Mesenteric fat pad (tissue), 1 donor: ENCODE data around the gene PRAC2. TPM values are rescaled to one million over a fixed set of nuclear protein-coding genes. Genes with fewer than 3 reads are reported as not detected.
A peak's percentile ranks its signal among the peaks of the same experiment; 100 is the strongest.

Experiments used
- DNase-seq: peaks from one replicate; pipeline ENCODE4 v3.0.0-alpha.2; 2020; ENCODE audit warnings: low spot score
- microRNA-seq: library from miRNA; unstranded; fragments of <30 nt; microRNA quantifications from one replicate; pipeline ENCODE4 v1.2.0, GENCODE V29; 2020; ENCODE audit warnings: borderline number of aligned reads
- total RNA-seq: library from RNA; stranded (reverse); fragmentation: NEBNext Ultra II Directional; extraction: Animal tissue kit (Norgen Biotek cat#: 25700); gene quantifications from one replicate; pipeline ENCODE4 v1.2.1, GENCODE V29; 2021
- donor health status: DM: yes; HTN: yes; CAD: no.

Gene PRAC2
- total RNA-seq, 1 donor from 2014 or later = not detected

DNA sequence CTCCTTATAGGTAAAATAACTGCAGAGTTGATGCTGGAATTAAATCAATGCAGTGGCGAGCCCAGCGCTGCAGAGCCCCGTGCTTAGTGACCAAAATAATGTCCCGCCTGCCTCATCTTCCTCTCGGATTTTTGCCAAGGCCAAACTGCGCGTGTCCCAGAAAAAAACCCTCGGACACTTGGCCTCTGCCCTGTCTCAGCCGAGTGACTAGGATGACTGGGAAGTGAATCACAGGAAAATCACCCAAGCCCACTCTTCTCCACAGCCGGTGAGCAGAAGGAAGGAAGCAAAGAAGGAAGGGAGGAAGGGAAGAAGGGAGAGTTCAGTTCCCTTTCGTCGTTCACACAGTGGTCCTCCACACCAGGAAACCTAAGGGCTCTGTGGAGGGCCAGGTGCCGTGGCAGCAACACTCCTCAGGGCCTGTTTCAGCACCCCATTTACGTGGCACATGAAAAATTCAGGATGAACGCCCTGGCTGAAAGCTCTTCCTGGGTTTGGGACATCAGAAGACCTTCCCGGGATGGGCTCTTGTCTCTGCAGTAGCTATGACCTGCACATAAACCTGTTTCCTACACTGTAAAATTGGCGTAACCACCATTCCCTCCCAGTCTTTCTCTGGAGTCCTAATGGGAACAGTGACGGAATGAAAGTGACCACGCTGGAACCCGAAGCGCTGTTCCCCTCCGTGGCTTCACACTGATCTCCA, 31.0 kb downstream of the PRAC2 start:
- no peak for DNase-seq

GRCh38 chr17:48754500-48755261, 31.7 kb downstream of the PRAC2 start:
- DNase-seq = no peak

DNA sequence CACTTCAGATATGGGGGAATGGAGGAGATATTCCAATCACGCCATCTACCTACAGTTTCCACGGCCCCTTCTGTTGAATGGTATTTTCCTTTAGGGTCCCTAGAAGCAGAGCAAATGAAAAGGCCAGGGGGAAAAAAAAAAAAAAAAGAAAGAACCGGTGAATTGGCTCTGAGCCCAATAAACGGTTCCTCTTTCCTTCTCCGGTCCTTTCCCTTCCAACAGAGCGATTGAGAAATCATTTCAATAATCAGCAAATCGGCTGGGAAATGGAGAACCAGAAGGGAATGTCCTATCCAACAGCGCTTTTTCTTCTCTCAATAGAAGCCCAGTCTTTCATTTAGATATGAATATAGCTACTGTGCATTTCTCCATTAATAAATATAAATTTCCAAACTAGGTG, 32.4 kb downstream of the PRAC2 start:
- no peak for DNase-seq

- DNase-seq = no peak
Observed at GRCh38 chr17:48756830-48757251, 33.9 kb downstream of the PRAC2 start.

DNA sequence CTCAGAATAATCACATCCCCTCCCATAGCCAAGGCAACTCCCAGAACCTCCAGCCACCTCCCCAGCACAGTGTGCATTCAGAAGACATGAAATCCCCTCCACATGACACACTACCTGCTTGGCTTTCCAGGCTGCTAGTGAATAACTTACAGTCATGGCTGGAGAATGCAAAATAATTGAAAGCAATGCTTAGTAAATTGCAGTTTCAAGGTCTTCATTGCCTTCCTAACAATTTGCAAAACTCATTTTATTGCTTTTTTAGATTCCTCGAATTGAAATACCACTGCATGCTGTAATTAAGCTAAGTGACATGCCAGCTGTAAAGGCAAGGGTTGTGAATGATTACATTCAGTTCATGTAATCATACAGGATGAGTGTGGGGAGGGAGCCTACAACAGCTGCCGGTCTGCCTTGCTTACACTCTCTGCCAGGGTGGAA, 34.6 kb downstream of the PRAC2 start:
- no peak for DNase-seq

DNA sequence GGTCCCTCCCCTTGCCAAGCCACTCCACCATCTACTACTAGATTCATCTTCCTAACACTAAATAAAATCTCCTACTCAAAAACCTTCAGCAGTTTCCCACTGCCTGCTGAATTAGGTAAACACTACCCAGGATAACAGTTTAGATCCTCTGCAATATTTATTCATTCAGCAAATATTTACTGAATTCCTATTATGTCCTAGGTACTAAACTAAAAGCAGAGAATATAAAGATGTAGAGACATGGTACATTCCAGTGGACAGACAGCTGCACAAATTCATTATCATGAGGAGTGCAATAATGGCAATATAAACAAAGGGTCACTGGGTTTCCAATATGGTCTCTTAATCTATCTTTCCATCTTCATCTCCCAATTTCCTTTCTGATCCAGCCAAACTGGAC, 36.3 kb downstream of the PRAC2 start:
- DNase-seq = no peak

DNA sequence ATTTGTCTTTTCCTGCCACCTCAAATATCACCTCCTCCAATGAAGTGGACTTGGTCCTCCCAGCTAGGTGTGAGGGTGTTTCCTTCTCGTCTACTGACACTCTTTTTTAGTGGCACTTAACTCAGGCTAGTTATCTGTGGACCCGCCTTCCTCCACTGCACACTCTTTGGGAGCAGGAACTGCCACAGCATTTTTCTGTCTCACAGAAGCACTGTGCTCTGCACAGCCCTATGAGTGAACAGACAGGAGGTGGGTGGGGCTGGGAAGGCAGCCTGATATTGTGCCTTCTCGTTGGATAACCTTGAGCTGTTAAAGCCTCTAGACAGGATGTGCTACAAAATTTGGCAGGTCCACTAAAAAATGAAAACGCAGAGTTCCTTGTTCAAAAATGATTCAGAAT, 37.4 kb downstream of the PRAC2 start:
- no peak for DNase-seq

DNA sequence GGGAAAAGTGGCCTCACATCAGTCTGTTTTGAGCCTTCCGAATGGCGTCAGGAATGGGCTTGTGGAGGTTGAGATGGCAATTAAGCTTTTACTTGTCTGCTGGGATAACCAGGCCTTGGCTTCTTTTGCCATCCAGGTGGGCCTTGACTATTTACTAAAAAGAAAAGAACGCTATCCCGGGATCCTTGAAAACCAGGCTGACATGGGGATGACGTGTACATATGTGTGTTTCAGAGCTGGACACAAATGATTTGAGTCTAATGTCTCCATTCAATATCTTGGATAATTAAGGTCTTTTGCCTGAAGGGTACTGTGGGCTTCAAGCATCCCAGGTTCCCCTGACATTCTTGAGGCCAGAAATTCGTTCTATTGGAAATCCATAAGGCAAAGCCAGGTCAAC, 38.1 kb downstream of the PRAC2 start:
- no peak for DNase-seq

DNA sequence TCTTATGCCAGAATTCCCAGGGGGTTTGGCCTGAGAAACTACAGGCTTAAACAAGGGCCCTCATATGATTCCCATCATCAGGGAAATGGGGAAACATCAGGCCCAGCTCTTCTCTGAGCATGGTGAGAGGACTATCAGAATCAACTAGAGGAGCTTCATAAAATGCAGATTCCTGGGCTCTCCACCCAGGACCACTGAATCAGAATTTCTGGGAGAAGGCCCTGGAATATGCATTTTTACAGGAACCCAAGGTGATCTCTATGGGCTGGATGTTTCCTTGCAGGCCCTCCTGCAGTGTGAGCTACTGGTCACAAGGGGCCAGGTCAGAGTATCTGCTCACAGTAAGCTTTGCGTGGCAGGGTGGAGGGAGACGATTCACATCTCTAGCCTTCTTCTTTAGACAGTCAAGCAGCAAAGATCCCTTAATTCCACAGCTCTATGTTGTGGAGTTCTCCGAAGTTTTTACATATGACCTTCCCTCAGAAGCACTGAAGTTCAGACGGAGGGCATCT, 44.3 kb downstream of the PRAC2 start:
- no peak for DNase-seq

GRCh38 chr17:48769009-48769675, 46.2 kb downstream of the PRAC2 start:
- DNase-seq = peak; percentile 18

DNA sequence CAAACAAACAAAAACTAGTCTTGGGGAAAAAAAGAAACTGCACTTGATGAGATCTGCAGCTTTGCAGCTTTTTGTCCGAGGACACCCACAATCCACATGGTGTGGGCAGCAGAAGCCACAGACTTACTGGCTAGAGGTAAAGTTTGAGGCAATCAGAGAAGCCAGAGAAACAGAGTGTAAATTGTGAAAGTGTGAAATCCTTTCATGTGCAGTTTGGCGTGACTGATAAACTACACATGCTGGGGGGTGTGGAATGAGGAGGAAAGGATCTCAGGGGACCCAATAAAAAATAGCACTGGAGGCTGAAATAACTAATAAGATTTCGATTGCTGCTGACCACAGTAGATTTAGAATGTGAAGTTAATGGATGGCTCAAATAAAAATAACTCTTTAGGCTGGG, 48.0 kb downstream of the PRAC2 start:
- DNase-seq = no peak

- no peak for DNase-seq
Observed at GRCh38 chr17:48773245-48773644, 50.3 kb downstream of the PRAC2 start.

Small RNA genes within 50 kb of the gene (microRNA-seq; reads per million reads assigned to microRNA genes)
- not detected for gene MIR3185

Other genes starting within 250 kb of the PRAC2 start
- not detected for gene HOXB1, start 192.2 kb upstream of the PRAC2 start, total RNA-seq
- 19.3 TPM for gene HOXB2, start 178.1 kb upstream of the PRAC2 start, total RNA-seq
- 5.7 TPM for gene HOXB4, start 144.8 kb upstream of the PRAC2 start, total RNA-seq
- gene HOXB3, start 132.9 kb upstream of the PRAC2 start, total RNA-seq = 12.6 TPM
- 2.0 TPM for gene HOXB5, start 129.4 kb upstream of the PRAC2 start, total RNA-seq
- 8.9 TPM for gene HOXB6, start 118.2 kb upstream of the PRAC2 start, total RNA-seq
- gene HOXB7, start 112.2 kb upstream of the PRAC2 start, total RNA-seq = 12.8 TPM
- gene HOXB8, start 107.9 kb upstream of the PRAC2 start, total RNA-seq = 2.3 TPM
- gene HOXB9, start 96.8 kb upstream of the PRAC2 start, total RNA-seq = 0.58 TPM
- not detected for gene PRAC1, start 667 bp upstream of the PRAC2 start, total RNA-seq
- not detected for gene HOXB13, start 5.6 kb downstream of the PRAC2 start, total RNA-seq
- not detected for gene TTLL6, start 94.0 kb downstream of the PRAC2 start, total RNA-seq
- gene CALCOCO2, start 107.8 kb downstream of the PRAC2 start, total RNA-seq = 168 TPM
- gene ATP5MC1, start 169.6 kb downstream of the PRAC2 start, total RNA-seq = 51.0 TPM
- 57.5 TPM for gene UBE2Z, start 185.2 kb downstream of the PRAC2 start, total RNA-seq
- 104 TPM for gene SNF8, start 221.7 kb downstream of the PRAC2 start, total RNA-seq
- not detected for gene GIP, start 245.4 kb downstream of the PRAC2 start, total RNA-seq